Activated T-helper 17 cell treated with anti-CD3 and anti-CD28 coated beads, Interleukin-2, amount 50 U/mL, for 72 hours (primary cell): Measurements from ENCODE around the gene PDXDC1. TPM values are rescaled to one million over a fixed set of nuclear protein-coding genes. Genes with fewer than 3 reads are reported as not detected.
"Not testable (repeated sequence)": the region's sequence is repeated elsewhere in the genome, so short reads cannot be mapped to it uniquely, and the experiment has no call there.

Experiments used
- ATAC-seq: fragments of 150-1000 bp; cut with Tn5 transposase; replicated peaks from 2 replicates; pipeline ENCODE4 v1.10.0; 2021; ENCODE audit warnings: mild to moderate bottlenecking, moderate library complexity
- H3K27ac Mint-ChIP-seq: one replicate; pipeline ENCODE4 v1.8.0; 2022; ENCODE audit warnings: mixed read lengths
- H3K27me3 Mint-ChIP-seq: one replicate; pipeline ENCODE4 v1.8.0; 2022; ENCODE audit warnings: mixed read lengths
- H3K36me3 Mint-ChIP-seq: one replicate; pipeline ENCODE4 v1.8.0; 2022; ENCODE audit warnings: low read depth, mild to moderate bottlenecking, mixed read lengths
- H3K4me1 Mint-ChIP-seq: one replicate; pipeline ENCODE4 v1.8.0; 2022; ENCODE audit warnings: mixed read lengths
- H3K4me3 Mint-ChIP-seq: one replicate; pipeline ENCODE4 v1.8.0; 2022; ENCODE audit warnings: mild to moderate bottlenecking, mixed read lengths
- H3K9me3 Mint-ChIP-seq: one replicate; pipeline ENCODE4 v1.8.0; 2022; ENCODE audit warnings: mixed read lengths
- total RNA-seq, 2 donors: library from RNA; stranded (reverse); gene quantifications; one replicate each; pipeline ENCODE4 v1.2.3, GENCODE V29; 2022

Gene PDXDC1
- total RNA-seq, 2 donors from 2014 or later = 49.8 to 60.8 TPM

DNA sequence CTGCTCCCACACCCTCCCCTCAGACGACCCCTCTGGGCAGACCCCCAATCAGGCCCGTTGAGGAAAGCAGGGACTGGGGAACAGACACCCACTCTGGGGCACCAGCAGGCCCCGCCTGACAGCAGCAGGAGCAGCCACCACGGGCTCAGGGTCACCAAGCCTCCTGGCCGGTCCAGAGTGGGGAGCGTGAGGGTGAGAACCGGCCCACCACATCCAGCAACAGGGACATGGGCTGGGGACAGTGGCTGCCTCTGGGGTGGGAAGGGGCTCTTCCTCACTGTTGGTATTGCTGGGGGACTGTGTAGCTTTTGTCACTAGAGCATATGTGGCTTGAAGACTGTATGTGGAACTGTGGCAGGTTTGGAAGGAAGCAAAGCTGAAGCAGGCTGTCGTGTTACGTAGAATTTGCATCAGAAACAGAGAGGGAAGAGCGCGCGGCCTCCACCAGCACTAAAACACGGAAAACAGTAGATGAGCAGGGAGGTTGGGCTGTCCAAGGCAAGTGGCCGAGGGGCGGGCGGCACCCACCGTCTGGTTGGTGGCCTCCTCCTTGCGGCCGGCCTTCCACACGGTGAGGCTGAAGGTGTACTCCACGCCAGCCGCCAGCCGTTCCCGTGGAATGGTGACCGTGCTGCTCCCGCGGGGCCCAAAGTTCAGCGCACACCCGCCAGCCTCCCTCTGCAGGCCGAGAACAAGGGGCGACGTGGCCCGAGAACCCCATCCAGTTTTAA, 160.1 kb downstream of the PDXDC1 start:
- not testable (repeated sequence) for H3K9me3 Mint-ChIP-seq, H3K27me3 Mint-ChIP-seq, H3K4me3 Mint-ChIP-seq, H3K27ac Mint-ChIP-seq, H3K36me3 Mint-ChIP-seq, H3K4me1 Mint-ChIP-seq, ATAC-seq

DNA sequence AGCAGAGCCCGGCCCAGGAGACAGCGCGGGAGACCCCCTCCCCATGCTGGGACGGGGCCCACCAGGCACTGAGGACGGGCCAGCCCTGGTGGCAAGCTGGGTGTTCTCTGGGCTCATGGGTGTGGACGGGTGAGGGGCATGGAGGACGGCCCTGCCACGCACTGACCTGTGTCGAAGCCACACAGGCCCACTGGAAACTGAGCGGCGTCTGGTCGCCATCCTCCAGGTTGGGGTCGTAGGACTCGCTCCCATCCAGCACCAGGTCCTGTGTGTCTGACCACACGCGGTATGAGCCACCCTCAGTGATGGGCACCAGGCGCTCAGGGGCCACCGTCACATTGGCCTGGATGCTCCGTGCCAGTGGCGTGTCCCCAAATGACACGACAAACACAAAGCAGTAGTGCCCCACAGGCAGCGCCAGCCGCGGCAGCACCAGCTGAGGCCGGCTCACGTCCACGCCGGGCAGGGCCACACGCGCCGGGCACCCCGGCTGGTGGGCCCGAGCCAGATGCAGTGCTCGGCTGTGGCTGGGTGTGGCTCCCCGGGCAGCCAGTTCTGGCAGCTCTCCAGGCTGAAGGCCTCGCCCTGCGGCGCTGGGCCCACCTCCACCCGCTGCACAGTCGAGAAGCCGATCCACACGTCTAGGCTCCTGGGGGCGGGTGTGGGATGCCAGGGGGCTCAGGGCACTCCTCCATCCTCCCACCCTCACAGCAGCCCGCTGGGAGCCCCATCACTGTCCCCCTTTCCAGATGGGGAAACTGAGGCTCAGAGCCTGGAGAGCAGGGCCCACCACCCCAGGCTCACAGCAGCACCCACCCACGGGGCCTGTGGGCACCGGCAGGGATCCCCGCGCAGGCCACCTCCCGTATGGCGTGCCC, 160.9 kb downstream of the PDXDC1 start:
- not testable (repeated sequence) for ATAC-seq

DNA sequence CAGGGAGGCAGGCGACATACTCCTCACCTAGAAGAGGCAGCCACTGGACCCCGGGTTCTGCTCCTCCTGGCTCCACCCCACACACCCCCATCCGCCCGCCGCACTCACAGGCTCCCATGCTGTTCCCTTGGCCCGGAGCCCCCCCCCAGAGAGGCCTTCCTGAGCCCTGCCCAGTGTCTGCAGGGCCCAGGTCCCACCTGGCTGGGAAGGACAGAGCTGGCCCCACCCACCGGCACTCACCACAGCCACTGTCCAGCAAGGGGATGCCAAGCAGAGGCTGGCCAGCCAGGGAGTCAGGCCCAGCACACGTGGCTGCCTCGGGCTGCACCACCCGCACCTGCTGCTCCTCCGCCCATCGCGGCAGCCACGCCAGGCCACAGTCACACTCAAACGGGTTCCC, 162.7 kb downstream of the PDXDC1 start:
- not testable (repeated sequence) for H3K36me3 Mint-ChIP-seq

More for the DNA sequence above, 160.9 kb downstream of the PDXDC1 start:
- H3K36me3 Mint-ChIP-seq, H3K4me3 Mint-ChIP-seq, H3K4me1 Mint-ChIP-seq, H3K27me3 Mint-ChIP-seq, H3K9me3 Mint-ChIP-seq, H3K27ac Mint-ChIP-seq: not testable (repeated sequence)

DNA sequence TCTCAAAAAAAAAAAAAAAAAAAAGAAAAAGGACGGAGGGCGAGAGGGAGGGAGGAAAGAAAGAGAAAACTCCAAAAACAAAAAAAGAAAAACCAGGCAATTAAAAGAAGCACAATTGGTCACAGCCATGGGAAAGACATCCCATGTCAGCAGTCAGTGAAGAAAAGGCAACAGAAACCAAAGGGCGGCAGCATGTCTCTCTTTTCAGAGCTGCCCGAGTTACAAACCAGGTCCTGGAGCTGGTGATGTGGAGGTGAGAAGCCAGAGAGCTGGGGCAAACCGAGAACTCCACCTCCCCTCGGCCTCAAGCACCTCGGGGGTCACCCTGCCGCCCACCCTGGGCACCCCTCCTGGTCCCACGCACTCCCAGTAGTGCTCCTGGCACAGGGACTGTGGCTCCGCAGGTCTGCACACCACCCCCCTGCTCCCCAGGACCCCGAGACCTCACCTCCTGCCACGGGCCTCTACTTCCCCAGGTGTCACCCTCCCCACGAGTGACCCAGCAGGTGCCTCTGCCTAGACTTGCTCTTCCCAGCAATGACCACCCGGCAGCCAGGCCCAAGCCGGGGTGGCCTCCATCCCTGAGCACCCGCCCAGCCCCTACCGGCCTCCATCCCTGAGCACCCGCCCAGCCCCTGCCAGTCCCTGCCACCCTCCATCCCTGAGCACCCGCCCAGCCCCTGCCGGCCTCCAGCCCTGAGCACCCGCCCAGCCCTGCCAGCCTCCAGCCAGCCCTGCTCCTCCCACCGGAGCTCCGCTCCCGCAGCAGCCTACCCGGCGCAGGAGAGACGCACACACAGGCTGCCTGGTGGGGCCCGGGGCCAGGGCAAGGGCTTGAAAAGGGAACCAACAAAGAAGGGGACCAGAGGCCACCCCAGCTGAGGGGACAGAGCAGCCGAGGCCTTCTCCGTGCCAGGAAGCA, 165.9 kb downstream of the PDXDC1 start:
- not testable (repeated sequence) for ATAC-seq, H3K36me3 Mint-ChIP-seq, H3K27me3 Mint-ChIP-seq, H3K4me3 Mint-ChIP-seq, H3K9me3 Mint-ChIP-seq, H3K4me1 Mint-ChIP-seq, H3K27ac Mint-ChIP-seq

More for the DNA sequence above, 162.7 kb downstream of the PDXDC1 start:
- not testable (repeated sequence) for ATAC-seq, H3K9me3 Mint-ChIP-seq, H3K27ac Mint-ChIP-seq, H3K4me3 Mint-ChIP-seq, H3K27me3 Mint-ChIP-seq, H3K4me1 Mint-ChIP-seq

DNA sequence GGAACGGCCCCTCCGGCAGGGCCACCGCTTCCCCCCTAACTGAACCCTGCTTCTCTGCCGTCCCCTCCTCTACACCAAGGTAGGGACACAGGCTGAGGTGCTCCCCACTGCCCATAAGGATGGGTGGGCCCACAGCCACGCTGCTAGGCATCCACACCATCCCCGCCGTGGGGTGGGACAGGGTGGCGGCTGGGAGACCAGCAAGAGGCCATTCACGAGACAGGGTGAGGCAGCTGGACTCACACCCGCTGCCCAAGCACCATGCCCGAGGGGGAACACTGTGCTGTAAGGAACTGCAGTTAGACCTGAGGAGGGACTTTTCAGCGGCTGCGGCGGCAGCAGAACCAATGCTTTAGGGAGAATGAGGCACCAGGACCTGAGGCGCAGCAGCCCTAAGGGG, 166.8 kb downstream of the PDXDC1 start:
- no peak overlapping the region for H3K4me3 Mint-ChIP-seq
- H3K9me3 Mint-ChIP-seq = no peaks in the 10 kb centered on the region
- H3K4me1 Mint-ChIP-seq = no peaks in the 10 kb centered on the region
- no peak for ATAC-seq
- no peak overlapping the region for H3K27ac Mint-ChIP-seq
- no peaks in the 10 kb centered on the region for H3K36me3 Mint-ChIP-seq
- no peaks in the 10 kb centered on the region for H3K27me3 Mint-ChIP-seq

DNA sequence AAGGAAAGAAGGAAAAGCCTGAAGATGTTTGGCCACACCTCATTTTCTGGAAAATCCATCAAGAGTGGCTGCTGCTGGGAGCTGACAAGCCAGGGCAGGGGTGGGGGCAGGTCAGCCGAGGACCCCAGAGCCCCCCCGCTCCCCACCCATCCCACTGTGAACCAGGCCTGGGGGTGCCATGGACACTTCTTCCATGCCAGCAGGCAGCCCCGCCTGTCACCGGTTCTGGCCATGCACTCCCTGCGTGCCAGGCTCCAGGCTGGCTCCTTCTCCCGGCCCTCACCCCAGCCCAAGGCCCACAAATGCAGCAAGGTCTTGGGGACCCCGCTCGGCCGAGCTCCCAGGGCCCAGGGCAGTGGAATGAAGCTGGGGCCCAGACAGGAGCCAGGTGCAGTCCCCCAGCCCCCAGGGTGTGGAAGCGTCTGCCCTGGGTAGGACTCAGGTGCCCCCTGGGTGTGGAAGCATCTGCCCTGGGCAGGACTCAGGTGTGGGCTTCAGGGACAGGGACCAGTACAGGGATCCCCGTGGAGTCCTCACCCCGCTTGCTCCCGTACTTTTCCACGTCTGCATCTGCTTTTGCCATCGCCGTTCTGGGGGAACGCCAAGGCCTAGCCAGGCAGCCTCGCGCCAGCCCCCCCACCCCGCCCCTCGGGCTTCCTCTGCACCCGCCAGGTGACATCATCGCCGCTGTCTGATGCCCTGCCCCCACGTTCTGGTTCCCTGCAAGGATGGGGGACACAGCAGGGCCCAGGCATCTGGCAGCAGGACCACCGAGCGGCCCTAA, 167.5 kb downstream of the PDXDC1 start:
- H3K27me3 Mint-ChIP-seq, H3K36me3 Mint-ChIP-seq, H3K4me1 Mint-ChIP-seq, H3K4me3 Mint-ChIP-seq, ATAC-seq, H3K9me3 Mint-ChIP-seq, H3K27ac Mint-ChIP-seq: not testable (repeated sequence)

DNA sequence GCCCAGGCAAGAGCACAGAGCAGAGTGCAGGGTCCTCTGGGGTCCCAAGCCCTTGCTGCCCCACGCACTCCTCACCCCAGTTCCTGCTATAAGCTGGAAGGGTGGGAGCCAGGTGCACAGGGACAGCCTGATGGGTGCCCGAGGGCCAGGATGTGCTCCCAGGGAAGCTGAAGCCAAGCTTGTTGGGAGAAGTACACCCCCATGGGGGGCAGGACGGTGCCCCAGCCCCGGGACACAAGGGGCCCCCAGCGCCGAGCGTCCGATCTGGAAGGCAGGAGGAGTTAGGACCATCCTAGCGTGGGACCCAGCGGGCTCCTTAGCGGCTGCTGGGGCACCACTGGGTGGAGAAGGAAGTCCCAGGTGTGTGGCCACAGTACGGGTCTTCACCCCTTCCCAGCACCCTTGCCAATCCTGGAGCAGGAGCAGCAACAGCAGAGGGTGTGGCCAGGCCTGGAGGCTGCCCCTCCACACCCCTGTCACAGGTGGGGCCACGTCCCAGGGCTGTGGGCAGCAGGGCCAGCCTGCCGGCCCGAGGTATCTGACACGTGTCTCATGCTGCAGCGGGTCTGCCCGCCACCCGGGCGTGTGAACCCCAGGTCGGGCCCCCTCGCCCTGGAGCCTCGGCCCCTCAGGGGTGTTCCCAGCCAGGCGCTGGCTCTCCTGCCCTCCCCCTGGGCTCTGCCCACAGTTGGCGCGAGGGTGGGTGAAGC, 168.2 kb downstream of the PDXDC1 start:
- ATAC-seq, H3K4me3 Mint-ChIP-seq, H3K27me3 Mint-ChIP-seq, H3K27ac Mint-ChIP-seq, H3K9me3 Mint-ChIP-seq, H3K36me3 Mint-ChIP-seq, H3K4me1 Mint-ChIP-seq: not testable (repeated sequence)

DNA sequence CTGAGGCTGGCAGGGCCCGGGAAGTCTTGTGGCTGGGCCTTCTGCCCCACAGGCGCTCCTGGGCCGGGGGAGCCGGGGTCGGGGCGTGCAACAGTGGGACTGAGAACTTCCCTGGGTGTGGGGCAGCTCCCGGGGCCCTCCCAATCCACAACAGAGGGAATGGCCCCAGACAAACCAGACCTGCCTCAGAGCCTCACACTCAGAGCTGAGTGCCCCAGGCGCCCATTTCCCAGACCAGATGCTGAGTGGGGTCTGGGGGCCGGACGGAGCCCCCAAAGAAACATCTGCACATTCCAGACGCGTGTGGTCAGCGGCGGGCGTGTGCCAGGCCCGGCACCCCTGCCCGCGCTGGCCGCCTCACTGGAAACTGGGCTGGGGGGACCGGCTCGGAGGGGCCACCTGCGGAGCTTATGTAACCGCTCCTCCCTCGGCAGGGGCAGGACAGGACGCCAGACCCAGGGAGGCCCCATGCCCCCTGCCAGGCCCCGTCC, 168.8 kb downstream of the PDXDC1 start:
- not testable (repeated sequence) for H3K9me3 Mint-ChIP-seq, H3K36me3 Mint-ChIP-seq, H3K4me1 Mint-ChIP-seq, H3K4me3 Mint-ChIP-seq, H3K27me3 Mint-ChIP-seq, ATAC-seq, H3K27ac Mint-ChIP-seq

DNA sequence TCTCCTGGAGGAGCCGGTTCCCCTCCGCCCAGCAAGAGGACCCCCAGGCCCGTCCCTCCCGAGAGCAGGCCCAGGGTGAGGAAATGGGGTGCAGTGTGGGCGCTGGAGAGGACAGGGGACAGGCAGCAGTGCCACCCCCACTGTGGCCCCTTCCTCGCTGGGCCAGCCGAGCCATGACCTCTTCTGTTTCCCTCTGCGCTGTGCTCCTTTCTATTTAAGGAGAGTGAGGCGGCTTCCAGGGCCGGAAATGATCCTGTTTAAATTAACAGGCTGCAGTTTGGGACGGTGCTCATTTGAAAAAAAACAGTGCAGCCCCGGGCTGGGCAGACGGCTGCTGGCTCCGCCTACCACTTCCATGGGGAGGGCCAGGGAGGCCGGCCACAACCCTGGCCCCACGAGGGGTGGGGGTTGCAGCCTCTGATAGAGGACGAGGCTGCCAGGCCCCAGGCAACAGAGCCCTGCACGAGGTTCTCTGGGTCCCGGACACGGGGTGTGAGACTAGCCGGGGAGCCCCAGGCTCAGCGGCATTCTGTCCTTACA, 169.3 kb downstream of the PDXDC1 start:
- H3K27ac Mint-ChIP-seq, H3K9me3 Mint-ChIP-seq, H3K36me3 Mint-ChIP-seq, H3K27me3 Mint-ChIP-seq, H3K4me1 Mint-ChIP-seq, H3K4me3 Mint-ChIP-seq, ATAC-seq: not testable (repeated sequence)

DNA sequence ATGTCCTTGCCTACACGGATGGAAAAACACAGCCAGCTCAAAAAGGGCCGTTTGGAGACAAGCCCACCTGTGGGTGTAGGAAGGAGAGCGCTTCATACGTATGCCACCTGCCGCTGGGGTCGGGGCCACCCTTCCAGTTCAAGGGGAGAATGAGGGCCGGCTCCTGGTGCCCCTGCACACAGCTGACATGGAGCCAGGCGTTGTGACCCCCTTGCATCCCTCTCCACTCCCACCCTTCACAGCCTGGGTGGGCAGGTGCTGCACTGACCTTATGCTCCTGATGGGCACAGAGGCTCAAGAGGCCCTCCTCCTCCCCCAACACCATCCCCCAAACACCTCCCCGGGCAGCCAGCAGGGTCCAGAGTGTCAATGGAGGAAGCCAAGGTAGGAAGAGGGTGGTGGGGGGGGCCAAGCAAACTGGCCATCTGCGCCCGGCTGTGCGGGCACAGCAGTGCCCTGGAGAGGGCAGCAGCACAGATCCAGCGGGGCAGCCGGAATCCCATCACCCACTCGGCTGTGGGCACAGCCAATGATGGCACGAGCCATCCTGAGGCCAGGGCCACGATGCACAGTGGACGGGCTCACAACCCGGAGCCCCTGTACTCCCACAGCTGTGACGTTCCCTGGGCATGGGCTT, 170.1 kb downstream of the PDXDC1 start:
- H3K27ac Mint-ChIP-seq, ATAC-seq, H3K4me3 Mint-ChIP-seq, H3K27me3 Mint-ChIP-seq, H3K4me1 Mint-ChIP-seq, H3K36me3 Mint-ChIP-seq, H3K9me3 Mint-ChIP-seq: not testable (repeated sequence)

DNA sequence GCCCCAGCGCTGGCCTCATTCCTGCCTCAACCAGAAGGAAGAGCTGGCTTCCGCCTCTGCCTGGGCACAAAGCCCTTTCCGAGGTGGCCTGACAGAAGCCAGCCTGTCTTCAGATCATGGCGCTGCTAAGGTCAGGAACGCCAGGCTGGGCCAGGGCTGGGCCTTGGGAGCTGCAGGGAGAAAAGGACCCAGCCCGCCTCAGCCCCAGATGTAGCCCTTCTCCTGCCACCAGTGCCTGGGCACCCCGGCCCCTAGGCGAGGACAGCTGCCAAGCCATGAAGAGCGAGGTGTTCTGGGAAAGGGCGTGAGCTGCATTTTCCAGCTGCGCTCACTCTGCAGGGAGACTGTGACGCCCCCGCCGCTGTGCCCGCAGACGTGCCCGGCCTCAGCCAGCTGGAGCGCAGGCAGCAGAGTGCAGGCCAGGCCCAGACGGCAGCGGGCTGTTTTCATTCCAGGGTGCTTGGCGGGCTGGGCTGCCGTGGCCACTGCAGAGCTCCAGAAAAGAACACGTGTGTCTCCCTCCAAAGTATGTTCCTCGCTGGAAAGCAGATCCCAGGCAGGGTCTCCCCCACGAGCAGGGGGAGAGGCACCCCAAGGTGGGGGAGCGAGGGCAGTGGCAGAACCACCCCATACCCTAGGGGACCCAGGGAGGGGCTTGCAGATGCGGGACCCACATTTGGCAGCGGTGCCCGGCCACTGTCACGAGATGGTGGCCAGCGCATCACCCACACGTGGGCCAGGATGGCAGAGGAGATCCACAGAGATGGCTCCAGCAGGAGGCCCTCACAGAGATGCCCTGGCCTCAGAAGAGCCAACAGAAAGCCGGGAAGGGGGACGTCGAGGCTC, 170.8 kb downstream of the PDXDC1 start:
- not testable (repeated sequence) for H3K36me3 Mint-ChIP-seq, H3K9me3 Mint-ChIP-seq, H3K27me3 Mint-ChIP-seq, H3K27ac Mint-ChIP-seq, H3K4me1 Mint-ChIP-seq, H3K4me3 Mint-ChIP-seq, ATAC-seq

DNA sequence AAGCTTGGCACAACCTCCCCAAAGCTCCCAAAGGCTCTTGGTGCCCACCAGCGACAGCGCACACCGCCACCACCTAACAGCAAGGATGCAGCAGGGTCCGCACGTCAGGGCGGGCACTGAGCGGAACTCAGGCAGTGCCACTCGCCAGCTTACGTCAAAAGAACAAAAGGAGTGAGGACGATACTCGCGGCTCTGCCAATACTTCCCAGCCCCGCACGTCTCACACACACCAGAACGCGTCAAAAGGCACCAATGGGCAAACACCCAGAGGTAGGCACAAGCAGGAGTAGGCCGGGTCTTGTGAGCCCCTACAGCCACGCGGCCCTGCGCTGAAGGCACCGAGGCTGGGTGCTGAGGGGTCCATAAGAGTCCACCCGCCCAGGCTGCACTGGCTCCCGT, 171.4 kb downstream of the PDXDC1 start:
- not testable (repeated sequence) for H3K4me1 Mint-ChIP-seq, H3K4me3 Mint-ChIP-seq, H3K36me3 Mint-ChIP-seq, H3K27me3 Mint-ChIP-seq, H3K27ac Mint-ChIP-seq, H3K9me3 Mint-ChIP-seq
- ATAC-seq = peak; percentile 7
